Psoas muscle (tissue), 8 donors: ENCODE measurements around the gene SCRN2. TPM values are rescaled to one million over a fixed set of nuclear protein-coding genes. Genes with fewer than 3 reads are reported as not detected.
A peak's percentile ranks its signal among the peaks of the same experiment; 100 is the strongest.

ENCODE experiments used
- ATAC-seq, 4 donors: fragments of 200-7000 bp; cut with Tn5 transposase; one replicate each; pipeline ENCODE4 v1.9.1; 2020; ENCODE audit warnings: moderate library complexity in 3 of 4, mild to moderate bottlenecking in 2 of 4
- DNase-seq, 2 donors: peaks; one replicate each; pipeline ENCODE4 v3.0.0-alpha.2; 2020
- H3K27ac ChIP-seq: fragments of 200-600 bp; one replicate; pipeline ENCODE4 v1.8.0; 2022
- H3K27me3 ChIP-seq, 3 donors: fragments of 200-600 bp in 1 of 3; one replicate each; pipeline versions ENCODE4 v1.6.1 to v1.8.0; 2013 to 2022; ENCODE audit warnings: low read length in 2 of 3, mild to moderate bottlenecking in 2 of 3, moderate library complexity in 1 of 3; ENCODE audit not compliant: insufficient read depth in 3 of 3
- H3K36me3 ChIP-seq, 2 donors: fragments of 200-600 bp in 1 of 2; one replicate each; pipeline versions ENCODE4 v1.6.1 to v1.8.0; 2013 to 2022; ENCODE audit warnings: low read depth in 1 of 2, mild to moderate bottlenecking in 1 of 2, moderate library complexity in 1 of 2; ENCODE audit not compliant: insufficient read depth in 1 of 2
- H3K4me1 ChIP-seq: fragments of 200-600 bp; one replicate; pipeline ENCODE4 v1.8.0; 2022
- H3K4me3 ChIP-seq: fragments of 200-600 bp; one replicate; pipeline ENCODE4 v1.8.0; 2022; ENCODE audit warnings: mild to moderate bottlenecking
- H3K9me3 ChIP-seq: fragments of 200-600 bp; one replicate; pipeline ENCODE4 v1.8.0; 2022
- WGBS, 3 donors: extraction: QIAGEN DNeasy Blood & Tissue Kit; methylation state at CpG; one replicate each; pipeline versions ENCODE4 v1.1.6 to v1.1.7; 2013; 5-methylcytosine and 5-hydroxymethylcytosine counted together
- intact Hi-C, 2 donors: fragments of 100-400 bp; cut with DNase I; formaldehyde crosslinking; loops; one replicate each; pipeline versions ENCODE4 v1.11.0 to v1.14.2; 2022
- polyA plus RNA-seq, 3 donors: library from polyadenylated mRNA; stranded (reverse); fragments of 200-250 nt; gene quantifications; one replicate each; pipeline ENCODE4 v1.2.3, GENCODE V29; 2013
- total RNA-seq, 4 donors: library from RNA; stranded (reverse); fragmentation: NEBNext Ultra II Directional in 2 of 4; extraction: Animal tissue kit (Norgen Biotek cat#: 25700) in 2 of 4; gene quantifications; one replicate each; pipeline versions ENCODE4 v1.2.1 to v1.2.4, GENCODE V29; 2021 to 2023
- TF ChIP-seq, protein P1 (sequence below): fragments of 200-600 bp; IDR thresholded peaks from one replicate; pipeline ENCODE4 v1.8.0; 2022; ENCODE audit warnings: antibody characterized with exemption
- donor health status: healthy with polysubstance abuse.
- donor health status: DM: no; HTN: no; CAD: no; lungs with moderate emphysema.
- donor health status: Bipolar disorder and iron deficiency.
- donor health status: healthy.
- donor health status: DM: yes; HTN: yes; CAD: no.
- donor health status: DM: no; HTN: no; CAD: no.
- donor health status: DM: no; HTN: no; CAD: no.
- donor health status: DM: yes; HTN: yes; CAD: no.

SCRN2 gene
- total and polyA plus RNA-seq, 7 donors, result 10.7 to 33.5 (median 17.3) TPM

DNA sequence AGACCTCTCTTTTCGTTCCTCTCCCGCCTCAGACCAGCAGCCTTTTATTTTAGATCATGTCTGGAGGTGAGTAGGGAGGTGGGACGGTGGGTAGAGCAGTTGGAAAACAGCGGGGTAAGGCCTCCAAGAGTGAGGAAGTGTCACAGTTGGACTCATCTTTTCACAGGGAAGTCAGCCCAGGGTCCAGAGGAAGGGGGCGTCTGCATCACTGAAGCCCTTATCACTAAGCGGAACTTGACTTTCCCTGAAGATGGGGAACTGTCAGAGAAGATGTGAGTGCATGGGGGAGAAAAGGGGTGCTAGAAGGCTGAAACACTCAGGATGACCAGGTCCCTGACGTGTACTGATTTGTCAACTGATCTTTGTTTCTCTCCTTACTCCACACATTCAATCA lies 9.1 kb downstream of the SCRN2 start:
- no peaks in the 10 kb centered on the region for H3K9me3 ChIP-seq
- intact Hi-C loops, result loop anchor here in 1 of 2 donors (5.0 kb wide), 1 partner anchor 120 kb away; no protein-coding TSS in a partner anchor

DNA sequence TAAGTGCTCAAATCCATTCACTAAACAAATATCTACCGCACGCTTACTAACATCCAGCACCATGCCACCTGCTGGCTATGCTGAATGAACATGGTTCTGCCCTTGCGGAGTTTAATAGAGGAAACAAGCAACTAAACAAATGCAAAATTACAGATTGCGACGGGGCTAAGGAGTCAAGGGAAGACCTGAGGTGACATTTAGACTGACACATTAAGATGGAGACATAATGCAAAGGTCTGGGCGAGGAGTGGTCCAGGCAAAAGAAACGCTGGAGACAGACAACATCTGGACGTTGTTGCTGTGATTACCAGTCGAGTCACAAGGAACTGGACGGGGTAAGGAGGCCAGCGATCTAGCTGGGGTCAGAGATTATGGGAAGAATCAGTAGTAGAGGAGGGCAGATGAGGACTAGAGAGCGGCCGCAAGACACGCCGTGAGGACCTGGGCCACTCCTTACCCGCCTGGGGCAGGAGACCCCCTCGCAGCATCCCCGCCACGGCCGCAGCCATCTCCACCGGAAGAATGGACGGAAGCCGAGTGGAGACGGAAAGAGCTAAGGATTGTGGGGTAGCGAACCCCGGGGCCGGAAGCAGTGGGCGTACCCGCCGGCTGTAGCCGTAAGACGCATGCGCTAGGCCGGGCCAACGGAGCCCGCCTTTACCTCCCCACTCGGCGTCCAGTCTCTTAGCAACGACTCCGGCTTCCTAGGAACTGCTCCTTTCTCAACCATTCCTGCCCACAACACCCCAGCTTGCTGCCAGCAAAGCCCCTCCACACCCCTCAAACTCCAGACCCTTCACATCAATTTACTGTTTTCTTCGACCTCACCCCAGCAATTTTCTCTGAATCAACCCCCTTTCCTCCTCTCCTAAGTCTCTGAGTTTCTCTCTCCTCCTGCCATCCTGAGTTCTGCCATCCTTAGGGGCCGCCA lies 9.8 kb downstream of the SCRN2 start, which contains the start of the genes LRRC46 and MRPL10:
Gene LRRC46, plus strand, starts transcription at position 668 of the 931 bp plus-strand sequence. CDS start 320 bp downstream, outside the sequence.
Gene MRPL10, minus strand, starts transcription at position 539 of the 931 bp plus-strand sequence. Its CDS starts 30 bp downstream, at position 509.
- WGBS, 3 donors, result 0 to 1% (median 0%) methylated on average over 39 to 42 of the region's 42 CpGs
- peaks cover 23% of the 10 kb centered on the region for H3K4me1 ChIP-seq
- peak within 1 kb of the TSS; percentile 93 for H3K4me3 ChIP-seq
- peaks cover 7 to 36% of the 10 kb centered on the region in 2 donors for H3K36me3 ChIP-seq
- DNase-seq, result peak; percentile 91 to 96
- H3K27me3 ChIP-seq, result no peaks in the 10 kb centered on the region
- H3K27ac ChIP-seq, result peak within 1 kb of the TSS; percentile 76
- TF ChIP-seq, protein P1, sequence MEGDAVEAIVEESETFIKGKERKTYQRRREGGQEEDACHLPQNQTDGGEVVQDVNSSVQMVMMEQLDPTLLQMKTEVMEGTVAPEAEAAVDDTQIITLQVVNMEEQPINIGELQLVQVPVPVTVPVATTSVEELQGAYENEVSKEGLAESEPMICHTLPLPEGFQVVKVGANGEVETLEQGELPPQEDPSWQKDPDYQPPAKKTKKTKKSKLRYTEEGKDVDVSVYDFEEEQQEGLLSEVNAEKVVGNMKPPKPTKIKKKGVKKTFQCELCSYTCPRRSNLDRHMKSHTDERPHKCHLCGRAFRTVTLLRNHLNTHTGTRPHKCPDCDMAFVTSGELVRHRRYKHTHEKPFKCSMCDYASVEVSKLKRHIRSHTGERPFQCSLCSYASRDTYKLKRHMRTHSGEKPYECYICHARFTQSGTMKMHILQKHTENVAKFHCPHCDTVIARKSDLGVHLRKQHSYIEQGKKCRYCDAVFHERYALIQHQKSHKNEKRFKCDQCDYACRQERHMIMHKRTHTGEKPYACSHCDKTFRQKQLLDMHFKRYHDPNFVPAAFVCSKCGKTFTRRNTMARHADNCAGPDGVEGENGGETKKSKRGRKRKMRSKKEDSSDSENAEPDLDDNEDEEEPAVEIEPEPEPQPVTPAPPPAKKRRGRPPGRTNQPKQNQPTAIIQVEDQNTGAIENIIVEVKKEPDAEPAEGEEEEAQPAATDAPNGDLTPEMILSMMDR, result no peak
- intact Hi-C loops, result loop anchor here in 1 of 2 donors (5.0 kb wide), 1 partner anchor 121 kb away; no protein-coding TSS in a partner anchor
- no peaks in the 10 kb centered on the region for H3K9me3 ChIP-seq
- peak; percentile 97 to 99 (median 98) for ATAC-seq

More for the DNA sequence above, 9.1 kb downstream of the SCRN2 start:
- no peaks in the 10 kb centered on the region for H3K27me3 ChIP-seq
- peaks cover 3 to 36% of the 10 kb centered on the region in 2 donors for H3K36me3 ChIP-seq
- TF ChIP-seq, protein P1, result no peak
- ATAC-seq (peak; percentile 2 to 11 (median 5)), DNase-seq (peak in 1 of 2 donors; percentile 40)
- peaks cover 23% of the 10 kb centered on the region for H3K4me1 ChIP-seq
- peak overlapping the region; percentile 93 for H3K4me3 ChIP-seq
- WGBS, 3 donors, result 9 to 12% (median 9%) methylated on average over 7 of the region's 7 CpGs
- H3K27ac ChIP-seq, result peak overlapping the region; percentile 76

DNA sequence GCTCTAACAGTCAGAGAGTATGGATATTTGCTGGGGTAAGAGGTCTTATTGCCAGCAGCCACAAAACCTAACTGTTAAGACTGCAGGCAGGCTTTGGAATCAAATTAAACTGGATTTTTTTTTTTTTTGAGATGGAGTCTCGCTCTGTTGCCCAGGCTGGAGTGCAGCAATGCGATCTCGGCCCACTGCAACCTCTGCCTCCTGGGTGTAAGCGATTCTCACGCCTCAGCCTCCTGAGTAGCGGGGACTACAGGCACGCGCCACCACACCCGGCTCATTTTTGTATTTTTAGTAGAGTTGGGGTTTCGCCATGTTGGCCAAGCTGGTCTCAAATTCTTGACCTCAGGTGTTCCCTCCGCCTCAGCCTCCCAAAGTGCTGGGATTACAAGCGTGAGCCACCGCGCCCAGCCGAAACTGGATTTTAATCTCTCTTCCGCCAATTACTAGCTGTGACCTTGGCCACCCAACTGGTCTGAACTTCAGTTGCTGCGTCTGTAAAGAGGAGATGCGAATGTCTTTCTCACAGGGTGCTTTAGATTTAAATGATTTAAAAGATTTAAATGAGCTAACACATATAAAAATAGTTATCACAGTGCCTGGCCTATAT lies 10.6 kb downstream of the SCRN2 start:
- H3K27ac ChIP-seq, result peak overlapping the region; percentile 76

DNA sequence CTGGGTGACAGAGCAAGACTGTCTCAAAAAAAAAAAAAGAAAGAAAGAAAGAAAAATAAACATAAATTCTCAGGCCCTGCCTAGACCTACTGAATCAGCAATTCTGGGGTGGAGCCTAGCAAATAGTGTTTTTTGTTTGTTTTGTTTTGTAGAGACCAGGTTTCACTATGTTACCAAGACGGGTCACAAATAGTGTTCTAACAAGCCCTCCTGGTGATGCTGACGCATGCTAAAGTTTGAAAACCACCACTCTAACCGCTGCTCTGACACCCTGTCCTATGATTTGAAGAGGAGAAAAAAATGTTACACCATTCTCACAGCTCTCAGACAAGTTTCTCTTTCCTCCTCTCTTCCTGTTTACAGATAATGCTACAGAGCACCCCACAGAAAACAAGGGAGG lies 11.2 kb downstream of the SCRN2 start:
- Histone ChIP-seq H3K36me3 (peaks cover 8 to 44% of the 10 kb centered on the region in 2 donors), H3K4me1 (peaks cover 23% of the 10 kb centered on the region), H3K27ac (peak overlapping the region; percentile 76), H3K9me3 (no peaks in the 10 kb centered on the region), H3K4me3 (peak overlapping the region; percentile 93), H3K27me3 (no peaks in the 10 kb centered on the region)
- TF ChIP-seq, protein P1, result no peak
- WGBS, 3 donors, result 85 to 93% (median 86%) methylated on average over 3 of the region's 3 CpGs
- intact Hi-C loops, result loop anchor here in 1 of 2 donors (5.0 to 10.0 kb wide), 2 partner anchors 122 to 295 kb away; no protein-coding TSS in a partner anchor
- DNase-seq (no peak), ATAC-seq (no peak)

More for the DNA sequence above, 10.6 kb downstream of the SCRN2 start:
- WGBS, 3 donors, result 57 to 67% (median 63%) methylated on average over 18 of the region's 18 CpGs
- TF ChIP-seq, protein P1, result no peak
- DNase-seq (peak in 1 of 2 donors; percentile 32), ATAC-seq (no peak)
- H3K4me3 ChIP-seq, result peak overlapping the region; percentile 93
- H3K36me3 ChIP-seq, result peaks cover 8 to 38% of the 10 kb centered on the region in 2 donors
- H3K27me3 ChIP-seq, result no peaks in the 10 kb centered on the region
- H3K4me1 ChIP-seq, result peaks cover 23% of the 10 kb centered on the region
- intact Hi-C loops, result loop anchor here in 1 of 2 donors (5.0 kb wide), 1 partner anchor 122 kb away; no protein-coding TSS in a partner anchor
- no peaks in the 10 kb centered on the region for H3K9me3 ChIP-seq
